Amniotic stem cell (primary cell): Measurements from ENCODE around the gene CIB1.
A peak's percentile ranks its signal among the peaks of the same experiment; 100 is the strongest.
"Not testable (repeated sequence)": the region's sequence is repeated elsewhere in the genome, so short reads cannot be mapped to it uniquely, and the experiment has no call there.

ENCODE experiments used
- DNase-seq: peaks from one replicate; lab custom pipeline; 2025; lab: John Stamatoyannopoulos, UW

Gene CIB1

GRCh38 chr15:90233387-90234095, at the start of gene CIB1:
Gene CIB1, minus strand, starts transcription at chr15:90233941. Its CDS starts 56 bp downstream, at chr15:90233885.
- peak; percentile 91 for DNase-seq

GRCh38 chr15:90281637-90282036, 47.9 kb upstream of the CIB1 start:
- DNase-seq: not testable (repeated sequence)

- not testable (repeated sequence) for DNase-seq
Observed at GRCh38 chr15:90280743-90281142, 47.0 kb upstream of the CIB1 start.

- not testable (repeated sequence) for DNase-seq
Observed at GRCh38 chr15:90278467-90278866, 44.7 kb upstream of the CIB1 start.

GRCh38 chr15:90271459-90272166, 37.9 kb upstream of the CIB1 start:
- DNase-seq: no peak

- no peak for DNase-seq
Observed at GRCh38 chr15:90270502-90271150, 36.9 kb upstream of the CIB1 start.

- no peak for DNase-seq
Observed at GRCh38 chr15:90268415-90268814, 34.7 kb upstream of the CIB1 start.

- no peak for DNase-seq
Observed at GRCh38 chr15:90266485-90266884, 32.7 kb upstream of the CIB1 start.

- DNase-seq: no peak
Observed at GRCh38 chr15:90266061-90266431, 32.3 kb upstream of the CIB1 start.

GRCh38 chr15:90265271-90266060, 31.7 kb upstream of the CIB1 start, which contains the start of gene NGRN:
Gene NGRN, plus strand, starts transcription at chr15:90265672. Its CDS starts 41 bp downstream, at chr15:90265713.
- DNase-seq: peak; percentile 78

- DNase-seq: no peak
Observed at GRCh38 chr15:90264671-90265070, 30.9 kb upstream of the CIB1 start.

- no peak for DNase-seq
Observed at GRCh38 chr15:90262426-90262825, 28.7 kb upstream of the CIB1 start.

- DNase-seq: no peak
Observed at GRCh38 chr15:90261811-90262210, 28.1 kb upstream of the CIB1 start.

GRCh38 chr15:90260731-90261130, 27.0 kb upstream of the CIB1 start:
- DNase-seq: not testable (repeated sequence)

- DNase-seq: no peak
Observed at GRCh38 chr15:90259524-90259923, 25.8 kb upstream of the CIB1 start.

GRCh38 chr15:90257776-90258175, 24.0 kb upstream of the CIB1 start:
- DNase-seq: no peak

GRCh38 chr15:90249203-90249863, 15.6 kb upstream of the CIB1 start, which contains the start of gene TTLL13:
Gene TTLL13, plus strand, starts transcription at chr15:90249556. Its CDS starts 1,075 bp downstream, at chr15:90250631.
- peak; percentile 28 for DNase-seq

- no peak for DNase-seq
Observed at GRCh38 chr15:90248789-90249202, 15.1 kb upstream of the CIB1 start.

- no peak for DNase-seq
Observed at GRCh38 chr15:90243943-90244639, 10.3 kb upstream of the CIB1 start.

GRCh38 chr15:90241343-90242192, 7.8 kb upstream of the CIB1 start:
- no peak for DNase-seq
